BJ (cell line): ENCODE data around the gene CERK. TPM values are rescaled to one million over a fixed set of nuclear protein-coding genes. Genes with fewer than 3 reads are reported as not detected.

Source experiments
- CTCF ChIA-PET: fragments of 350-600 bp; formaldehyde crosslinking; extraction: SDS; loops from one replicate; lab custom pipeline; 2021; ENCODE audit warnings: antibody characterized with exemption, inconsistent platforms; lab: Yijun Ruan, JAX
- POLR2A ChIA-PET: fragments of 300-600 bp; sonication (Branson Sonifier 250); formaldehyde crosslinking; extraction: SDS; loops from one replicate; lab custom pipeline; 2021; ENCODE audit warnings: antibody characterized with exemption; lab: Charles Lee
- DNase-seq: peaks from one replicate; pipeline ENCODE4 v3.0.0-alpha.2; 2011; ENCODE audit warnings: low read depth
- H3K27me3 ChIP-seq: 2 replicates; pipeline ENCODE4 v1.6.0; 2011; ENCODE audit warnings: low read length; ENCODE audit not compliant: control insufficient read depth, insufficient read depth
- H3K36me3 ChIP-seq: 2 replicates; pipeline ENCODE4 v1.5.1; 2011; ENCODE audit warnings: low read length; ENCODE audit not compliant: control insufficient read depth, insufficient read depth
- H3K4me3 ChIP-seq: 2 replicates; pipeline ENCODE4 v1.5.1; 2011; ENCODE audit warnings: low read depth, mild to moderate bottlenecking, control low read depth, low read length
- CTCF ChIP-seq: IDR thresholded peaks from 2 replicates; pipeline ENCODE4 v1.5.1; 2011; ENCODE audit warnings: low read depth, mild to moderate bottlenecking, control low read depth, inconsistent platforms, low read length, moderate library complexity; ENCODE audit not compliant: insufficient read depth
- polyA plus RNA-seq: library from polyadenylated mRNA; depleted of rRNA; stranded (reverse); fragments of >200 nt; gene quantifications from 2 replicates; pipeline ENCODE4 v1.2.3, GENCODE V29; 2011

CERK gene
- polyA plus RNA-seq, 1 experiment = 32.6 TPM

- Histone ChIP-seq H3K36me3 (peaks cover 2% of the 10 kb centered on the region; the same call in 1 of the 2 replicates), H3K27me3 (no peaks in the 10 kb centered on the region), H3K4me3 (no peak overlapping the region)
- ChIA-PET CTCF (no interaction called here), POLR2A (no interaction called here)
- TF ChIP-seq CTCF = no peak
- no peak for DNase-seq
Measured at GRCh38 chr22:46663436-46664100, 74.5 kb downstream of the CERK start.

GRCh38 chr22:46663001-46663400 is 75.1 kb downstream of the CERK start:
- Histone ChIP-seq H3K36me3 (peaks cover 2% of the 10 kb centered on the region; the same call in 1 of the 2 replicates), H3K27me3 (no peaks in the 10 kb centered on the region), H3K4me3 (no peak overlapping the region)
- POLR2A ChIA-PET = no interaction called here
- CTCF ChIA-PET = no interaction called here
- no peak for TF ChIP-seq CTCF
- no peak for DNase-seq

- CTCF ChIA-PET = no interaction called here
- POLR2A ChIA-PET = no interaction called here
- Histone ChIP-seq H3K4me3 (no peak overlapping the region), H3K36me3 (no peaks in the 10 kb centered on the region; the same call in 1 of the 2 replicates), H3K27me3 (no peaks in the 10 kb centered on the region)
- DNase-seq = no peak
- no peak for TF ChIP-seq CTCF
Measured at GRCh38 chr22:46662226-46662625, 75.8 kb downstream of the CERK start.

- TF ChIP-seq CTCF = no peak
- Histone ChIP-seq H3K27me3 (no peaks in the 10 kb centered on the region), H3K4me3 (no peak overlapping the region), H3K36me3 (no peaks in the 10 kb centered on the region; the same call in 1 of the 2 replicates)
- POLR2A ChIA-PET = no interaction called here
- CTCF ChIA-PET = interaction anchor here (1.4 kb wide), 1 partner anchor 10 kb away, joined by 3 read pairs; no protein-coding TSS in a partner anchor
- DNase-seq = no peak
Measured at GRCh38 chr22:46661221-46661851, 76.7 kb downstream of the CERK start.

GRCh38 chr22:46660604-46661201 is 77.3 kb downstream of the CERK start:
- no peak for TF ChIP-seq CTCF
- CTCF ChIA-PET = interaction anchor here (1.4 kb wide), 1 partner anchor 11 kb away, joined by 3 read pairs; no protein-coding TSS in a partner anchor
- no peaks in the 10 kb centered on the region for H3K27me3 ChIP-seq
- H3K4me3 ChIP-seq = no peak overlapping the region
- POLR2A ChIA-PET = no interaction called here
- DNase-seq = no peak
- H3K36me3 ChIP-seq = no peaks in the 10 kb centered on the region; the same call in 1 of the 2 replicates
